ENCODE data around the gene TNFRSF9. TPM values are rescaled to one million over a fixed set of nuclear protein-coding genes. Genes with fewer than 3 reads are reported as not detected.
"Not testable (repeated sequence)": the region's sequence is repeated elsewhere in the genome, so short reads cannot be mapped to it uniquely, and the experiment has no call there.

TNFRSF9 gene
- total and polyA plus RNA-seq, 2 donors from 2014 or later, result 0.54 TPM; not detected in 1

DNA sequence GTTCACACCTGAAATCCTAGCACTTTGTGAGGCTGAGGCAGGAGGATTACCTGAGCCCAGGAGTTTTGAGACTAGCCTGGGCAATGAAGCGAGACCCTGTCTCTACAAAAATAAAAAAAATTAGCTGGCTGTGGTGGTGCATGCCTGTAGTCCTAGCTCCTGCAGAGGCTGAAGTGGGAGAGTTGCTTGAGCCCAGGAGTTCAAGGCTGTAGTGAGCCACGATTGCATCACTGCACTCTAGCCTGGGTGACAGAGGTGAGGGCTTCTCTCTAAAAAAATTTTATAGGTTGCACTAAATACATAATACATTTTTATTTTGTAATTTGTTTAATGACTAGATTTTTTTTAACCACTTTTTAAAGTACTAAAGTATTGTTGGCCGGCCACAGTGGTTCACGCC, 27.0 kb upstream of the TNFRSF9 start:
- Histone ChIP-seq H3K27me3 (ENCODE audit: control insufficient read depth, insufficient read depth, low read length) (no peaks in the 10 kb centered on the region), H3K9me3 (ENCODE audit: control insufficient read depth in 2 of 3, insufficient read depth in 1 of 3, low read length in 3 of 3) (no peaks in the 10 kb centered on the region), H3K4me3 (ENCODE audit: low read length in 3 of 3) (no peak overlapping the region), H3K4me1 (ENCODE audit: control insufficient read depth in 2 of 3, insufficient read depth in 2 of 3, low read depth in 1 of 3, low read length in 3 of 3) (peaks cover 0 to 3% (median 2%) of the 10 kb centered on the region in 3 donors), H3K9ac (ENCODE audit: low read length in 3 of 3) (no peak overlapping the region), H3K36me3 (ENCODE audit: control insufficient read depth in 2 of 3, insufficient read depth in 3 of 3, low read length in 3 of 3) (peaks cover 11 to 70% (median 28%) of the 10 kb centered on the region in 3 donors), H3K27ac (ENCODE audit: low read depth in 2 of 2, low read length in 2 of 2) (no peak overlapping the region)
- FAIRE-seq (no peak), DNase-seq (no peak)
- intact Hi-C loops (cut with DNase I), result no loop called here
- TF ChIP-seq, protein P1, sequence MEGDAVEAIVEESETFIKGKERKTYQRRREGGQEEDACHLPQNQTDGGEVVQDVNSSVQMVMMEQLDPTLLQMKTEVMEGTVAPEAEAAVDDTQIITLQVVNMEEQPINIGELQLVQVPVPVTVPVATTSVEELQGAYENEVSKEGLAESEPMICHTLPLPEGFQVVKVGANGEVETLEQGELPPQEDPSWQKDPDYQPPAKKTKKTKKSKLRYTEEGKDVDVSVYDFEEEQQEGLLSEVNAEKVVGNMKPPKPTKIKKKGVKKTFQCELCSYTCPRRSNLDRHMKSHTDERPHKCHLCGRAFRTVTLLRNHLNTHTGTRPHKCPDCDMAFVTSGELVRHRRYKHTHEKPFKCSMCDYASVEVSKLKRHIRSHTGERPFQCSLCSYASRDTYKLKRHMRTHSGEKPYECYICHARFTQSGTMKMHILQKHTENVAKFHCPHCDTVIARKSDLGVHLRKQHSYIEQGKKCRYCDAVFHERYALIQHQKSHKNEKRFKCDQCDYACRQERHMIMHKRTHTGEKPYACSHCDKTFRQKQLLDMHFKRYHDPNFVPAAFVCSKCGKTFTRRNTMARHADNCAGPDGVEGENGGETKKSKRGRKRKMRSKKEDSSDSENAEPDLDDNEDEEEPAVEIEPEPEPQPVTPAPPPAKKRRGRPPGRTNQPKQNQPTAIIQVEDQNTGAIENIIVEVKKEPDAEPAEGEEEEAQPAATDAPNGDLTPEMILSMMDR (IDR thresholded peaks at IDR 0.05; ENCODE audit: borderline replicate concordance, extremely low read depth, insufficient read depth), result no peak

DNA sequence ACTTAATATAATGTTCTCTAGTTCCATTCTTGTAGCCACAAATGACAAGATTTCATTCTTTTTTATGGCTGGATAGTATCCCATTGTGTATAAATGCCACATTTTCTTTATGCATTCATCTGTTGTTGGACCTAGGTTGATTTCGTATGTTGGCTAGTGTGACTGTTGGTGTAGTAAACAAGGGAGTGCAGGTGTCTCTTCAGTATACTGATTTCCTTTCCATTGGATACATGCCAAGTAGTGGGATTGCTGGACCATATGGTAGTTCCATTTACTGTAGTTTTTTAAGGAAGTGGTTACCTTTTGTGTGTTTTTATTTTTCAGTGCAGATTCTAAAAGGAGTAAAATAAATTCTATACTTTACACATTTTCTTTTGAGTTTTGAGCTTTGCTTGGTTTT, 26.6 kb upstream of the TNFRSF9 start:
- H3K27me3 ChIP-seq (ENCODE audit: control insufficient read depth, insufficient read depth, low read length), result no peaks in the 10 kb centered on the region
- H3K9ac ChIP-seq (ENCODE audit: low read length in 3 of 3), result no peak overlapping the region
- H3K4me1 ChIP-seq (ENCODE audit: control insufficient read depth in 2 of 3, insufficient read depth in 2 of 3, low read depth in 1 of 3, low read length in 3 of 3), result peaks cover 0 to 3% (median 2%) of the 10 kb centered on the region in 3 donors
- H3K9me3 ChIP-seq (ENCODE audit: control insufficient read depth in 2 of 3, insufficient read depth in 1 of 3, low read length in 3 of 3), result no peaks in the 10 kb centered on the region
- no peak overlapping the region for H3K27ac ChIP-seq (ENCODE audit: low read depth in 2 of 2, low read length in 2 of 2)
- TF ChIP-seq, protein P1 (IDR thresholded peaks at IDR 0.05; ENCODE audit: borderline replicate concordance, extremely low read depth, insufficient read depth), result no peak
- peaks cover 11 to 69% (median 26%) of the 10 kb centered on the region in 3 donors for H3K36me3 ChIP-seq (ENCODE audit: control insufficient read depth in 2 of 3, insufficient read depth in 3 of 3, low read length in 3 of 3)
- intact Hi-C loops (cut with DNase I), result no loop called here
- DNase-seq (no peak), FAIRE-seq (no peak)
- no peak overlapping the region for H3K4me3 ChIP-seq (ENCODE audit: low read length in 3 of 3)

DNA sequence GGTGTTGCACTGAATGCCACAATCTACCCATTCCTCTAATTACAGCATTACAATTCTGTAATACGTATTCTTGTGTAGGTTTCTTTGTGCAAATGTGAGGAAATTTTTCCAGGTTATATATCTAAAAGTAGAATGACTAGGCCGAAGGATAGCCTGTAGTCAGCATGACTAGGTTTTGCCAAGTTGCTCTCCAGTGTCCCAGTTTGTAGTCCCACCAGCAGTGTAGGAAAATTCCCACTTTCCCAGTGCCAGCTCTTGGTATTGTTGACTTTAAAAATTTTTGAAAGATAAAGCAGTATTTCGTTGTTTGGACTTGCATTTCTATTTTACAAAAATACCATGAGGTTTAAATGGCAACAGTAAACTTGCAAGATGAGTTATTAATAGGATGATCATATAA, 23.8 kb upstream of the TNFRSF9 start:
- FAIRE-seq (no peak), DNase-seq (no peak)
- Histone ChIP-seq H3K4me3 (ENCODE audit: low read length in 3 of 3) (no peak overlapping the region), H3K27me3 (ENCODE audit: control insufficient read depth, insufficient read depth, low read length) (no peaks in the 10 kb centered on the region), H3K9ac (ENCODE audit: low read length in 3 of 3) (no peak overlapping the region), H3K4me1 (ENCODE audit: control insufficient read depth in 2 of 3, insufficient read depth in 2 of 3, low read depth in 1 of 3, low read length in 3 of 3) (peaks cover 0 to 3% (median 2%) of the 10 kb centered on the region in 3 donors), H3K36me3 (ENCODE audit: control insufficient read depth in 2 of 3, insufficient read depth in 3 of 3, low read length in 3 of 3) (peaks cover 5 to 49% (median 16%) of the 10 kb centered on the region in 3 donors), H3K27ac (ENCODE audit: low read depth in 2 of 2, low read length in 2 of 2) (no peak overlapping the region), H3K9me3 (ENCODE audit: control insufficient read depth in 2 of 3, insufficient read depth in 1 of 3, low read length in 3 of 3) (no peaks in the 10 kb centered on the region)
- TF ChIP-seq, protein P1 (IDR thresholded peaks at IDR 0.05; ENCODE audit: borderline replicate concordance, extremely low read depth, insufficient read depth), result no peak
- intact Hi-C loops (cut with DNase I), result no loop called here

DNA sequence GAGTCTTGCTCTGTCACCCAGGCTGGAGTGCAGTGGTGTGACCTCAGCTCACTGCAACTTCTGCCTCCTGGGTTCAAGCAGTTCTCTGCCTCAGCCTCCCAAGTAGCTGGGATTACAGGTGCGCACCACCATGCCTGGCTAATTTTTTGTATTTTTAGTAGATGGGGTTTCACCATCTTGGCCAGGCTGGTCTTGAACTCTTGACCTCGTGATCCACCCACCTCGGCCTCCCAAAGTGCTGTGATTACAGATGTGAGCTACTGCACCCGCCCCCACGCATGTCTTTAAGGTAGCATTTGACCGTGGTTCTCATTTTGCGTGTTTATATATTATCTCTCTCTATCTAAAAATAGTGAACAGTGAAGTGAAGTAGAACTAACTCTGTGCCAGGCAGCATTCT, 23.2 kb upstream of the TNFRSF9 start:
- FAIRE-seq; H3K27ac ChIP-seq (ENCODE audit: low read depth in 2 of 2, low read length in 2 of 2); DNase-seq; H3K27me3 ChIP-seq (ENCODE audit: control insufficient read depth, insufficient read depth, low read length); H3K9ac ChIP-seq (ENCODE audit: low read length in 3 of 3); intact Hi-C loops (cut with DNase I); H3K9me3 ChIP-seq (ENCODE audit: control insufficient read depth in 2 of 3, insufficient read depth in 1 of 3, low read length in 3 of 3); H3K4me3 ChIP-seq (ENCODE audit: low read length in 3 of 3); H3K4me1 ChIP-seq (ENCODE audit: control insufficient read depth in 2 of 3, insufficient read depth in 2 of 3, low read depth in 1 of 3, low read length in 3 of 3): not testable (repeated sequence)
- H3K36me3 ChIP-seq (ENCODE audit: control insufficient read depth in 2 of 3, insufficient read depth in 3 of 3, low read length in 3 of 3), result peaks cover 3 to 45% (median 12%) of the 10 kb centered on the region in 3 donors

DNA sequence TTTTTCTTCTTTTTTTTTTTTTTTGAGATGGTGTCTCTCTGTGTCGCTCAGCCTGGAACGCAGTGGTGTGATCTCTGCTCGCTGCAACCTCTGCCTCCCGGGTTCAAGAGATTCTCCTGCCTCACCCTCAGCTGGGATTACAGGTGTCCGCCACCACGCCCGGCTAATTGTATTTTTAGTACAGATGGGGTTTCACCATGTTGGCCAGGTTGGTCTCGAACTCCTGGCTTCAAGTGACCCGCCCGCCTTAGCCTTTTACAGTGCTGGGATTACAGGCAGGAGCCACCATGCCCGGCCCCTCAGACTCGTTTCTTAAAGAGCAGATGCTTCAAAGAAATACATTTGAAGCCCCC, 22.7 kb upstream of the TNFRSF9 start:
- FAIRE-seq; H3K4me1 ChIP-seq (ENCODE audit: control insufficient read depth in 2 of 3, insufficient read depth in 2 of 3, low read depth in 1 of 3, low read length in 3 of 3); H3K27me3 ChIP-seq (ENCODE audit: control insufficient read depth, insufficient read depth, low read length); H3K4me3 ChIP-seq (ENCODE audit: low read length in 3 of 3); intact Hi-C loops (cut with DNase I); H3K9me3 ChIP-seq (ENCODE audit: control insufficient read depth in 2 of 3, insufficient read depth in 1 of 3, low read length in 3 of 3); H3K27ac ChIP-seq (ENCODE audit: low read depth in 2 of 2, low read length in 2 of 2); H3K9ac ChIP-seq (ENCODE audit: low read length in 3 of 3): not testable (repeated sequence)
- H3K36me3 ChIP-seq (ENCODE audit: control insufficient read depth in 2 of 3, insufficient read depth in 3 of 3, low read length in 3 of 3), result peaks cover 2 to 43% (median 10%) of the 10 kb centered on the region in 3 donors
- peak in 1 of 5 donors; percentile 30 for DNase-seq
